Activated CD4-positive, alpha-beta T cell treated with anti-CD3 and anti-CD28 coated beads, Interleukin-2, Interleukin-4, amounts not matched to agents 100 ng/mL and 50 ng/mL, durations not matched to agents 16 hours and 8 hours (primary cell): ENCODE results near the gene S100A2.
A peak's percentile ranks its signal among the peaks of the same experiment; 100 is the strongest.

Experiments used
- DNase-seq: peaks from one replicate; pipeline ENCODE4 v3.0.0-alpha.2; 2020; ENCODE audit warnings: low spot score

S100A2 gene

GRCh38 chr1:153565529-153566374, at the start of gene S100A2:
S100A2 (minus strand) TSS chr1:153565844; CDS start chr1:153563877, 1,967 bp downstream.
- peak; percentile 52 for DNase-seq

- DNase-seq = no peak
These were observed 49.8 kb upstream of the S100A2 start for GRCh38 chr1:153615406-153615805.

- DNase-seq = no peak
These were observed 49.3 kb upstream of the S100A2 start for GRCh38 chr1:153614906-153615305.

- DNase-seq = no peak
These were observed 48.7 kb upstream of the S100A2 start for GRCh38 chr1:153614189-153614900.

- DNase-seq = no peak
These were observed 47.8 kb upstream of the S100A2 start for GRCh38 chr1:153613406-153613805.

- no peak for DNase-seq
These were observed 47.2 kb upstream of the S100A2 start, which contains the start of gene S100A16 for GRCh38 chr1:153612755-153613331. S100A16 (minus strand) TSS chr1:153613137; CDS start chr1:153608151, 4,986 bp downstream.

- no peak for DNase-seq
These were observed 46.6 kb upstream of the S100A2 start for GRCh38 chr1:153612111-153612754.

GRCh38 chr1:153611356-153611755, 45.7 kb upstream of the S100A2 start:
- DNase-seq = no peak

- no peak for DNase-seq
These were observed 45.2 kb upstream of the S100A2 start for GRCh38 chr1:153610811-153611301.

- no peak for DNase-seq
These were observed 44.7 kb upstream of the S100A2 start for GRCh38 chr1:153610334-153610733.

- no peak for DNase-seq
These were observed 43.9 kb upstream of the S100A2 start for GRCh38 chr1:153609585-153609907.

GRCh38 chr1:153608742-153609584, 43.3 kb upstream of the S100A2 start:
- no peak for DNase-seq

GRCh38 chr1:153608089-153608682, 42.5 kb upstream of the S100A2 start:
- no peak for DNase-seq

- DNase-seq = no peak
These were observed 41.7 kb upstream of the S100A2 start for GRCh38 chr1:153607381-153607780.

GRCh38 chr1:153606194-153606593, 40.5 kb upstream of the S100A2 start:
- DNase-seq = no peak

GRCh38 chr1:153602749-153603148, 37.1 kb upstream of the S100A2 start:
- no peak for DNase-seq

GRCh38 chr1:153599847-153600246, 34.2 kb upstream of the S100A2 start:
- DNase-seq = no peak

GRCh38 chr1:153598309-153599172, 32.9 kb upstream of the S100A2 start:
- peak; percentile 19 for DNase-seq

- DNase-seq = peak; percentile 24
These were observed 31.6 kb upstream of the S100A2 start for GRCh38 chr1:153597206-153597605.

- DNase-seq = no peak
These were observed 27.1 kb upstream of the S100A2 start for GRCh38 chr1:153592748-153593147.
